Neural progenitor cell (in vitro differentiated cells): ENCODE measurements around the gene MGAT3.

Source experiments
- CTCF ChIP-seq: fragments of 200-600 bp; sonication (generic); IDR thresholded peaks from 2 replicates; pipeline ENCODE4 v1.5.1; 2017; ENCODE audit warnings: antibody characterized with exemption, mild to moderate bottlenecking
- EZH2 ChIP-seq: fragments of 200-600 bp; sonication (generic); IDR thresholded peaks from 2 replicates; pipeline ENCODE4 v1.6.1; 2017; ENCODE audit warnings: antibody characterized with exemption, mild to moderate bottlenecking, moderate library complexity

DNA sequence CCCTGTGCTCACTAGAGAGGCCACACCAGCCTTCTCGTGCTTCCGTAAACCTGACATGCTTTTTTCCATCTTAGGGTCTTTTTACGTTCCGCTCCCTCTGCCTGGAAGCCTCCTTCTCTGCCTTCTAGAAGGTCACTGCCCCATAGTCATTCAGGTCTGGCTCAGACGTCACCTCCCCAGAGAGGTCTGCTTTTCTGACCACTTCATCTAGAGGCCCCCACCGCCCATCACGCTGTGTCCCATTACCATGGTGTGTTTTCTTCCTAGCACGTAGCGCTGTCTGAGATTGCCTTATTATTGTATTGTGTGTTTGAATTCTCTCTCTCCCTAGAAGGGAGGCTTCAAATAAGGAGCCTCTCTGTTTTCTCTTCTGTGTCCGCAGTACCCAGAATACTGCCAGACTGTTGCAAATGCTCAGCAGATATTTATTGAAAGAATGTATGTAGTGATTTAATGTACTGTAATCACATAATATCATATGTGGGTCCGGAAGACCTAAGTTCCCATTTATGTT lies 47.2 kb upstream of the MGAT3 start:
- TF ChIP-seq CTCF (no peak), EZH2 (no peak)
